GM18526 (cell line): ENCODE results near the gene ADAMTS3.

Experiments
- POLR2A ChIP-seq: IDR thresholded peaks from 3 replicates; pipeline ENCODE4 v1.6.1; 2011; ENCODE audit not compliant: insufficient read length; ENCODE audit errors: extremely low read depth

The ADAMTS3 gene

DNA sequence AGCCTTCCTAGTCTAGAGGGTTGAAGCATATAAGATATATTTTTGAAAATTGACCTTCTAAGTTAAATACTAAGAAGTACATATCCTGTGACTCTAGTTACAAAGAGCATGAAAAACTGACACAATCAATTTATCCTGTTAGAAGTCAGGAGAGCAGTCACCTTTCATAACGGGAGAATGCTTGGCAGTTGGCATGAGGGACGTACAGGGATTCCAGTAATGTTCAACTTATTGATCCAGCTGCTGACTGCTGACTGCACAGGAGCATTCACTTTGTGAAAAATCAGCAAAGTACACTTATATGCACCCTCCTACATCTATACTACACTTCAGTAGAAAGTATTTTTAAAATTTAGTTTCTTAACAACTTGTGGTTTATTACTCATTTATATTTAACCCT lies 4.2 kb downstream of the ADAMTS3 start:
- no peak for TF ChIP-seq POLR2A

DNA sequence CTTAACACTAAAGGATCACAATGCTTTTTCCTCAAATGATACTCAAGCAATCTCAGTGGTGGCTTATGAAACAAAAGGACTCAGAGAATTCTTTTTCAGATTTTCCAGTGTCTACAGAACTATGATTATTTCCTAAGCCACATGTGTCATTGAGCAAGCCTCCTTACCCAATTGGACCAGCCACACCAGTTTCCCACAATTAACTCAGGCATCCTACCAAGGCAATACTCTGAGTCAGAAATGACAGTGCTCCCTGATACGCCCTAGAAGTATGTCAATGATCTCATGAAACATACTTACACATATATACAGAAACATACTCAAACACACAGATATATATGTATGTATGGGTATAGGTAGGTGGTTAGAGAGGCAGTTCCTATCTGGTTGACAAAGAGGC lies 4.8 kb downstream of the ADAMTS3 start:
- no peak for TF ChIP-seq POLR2A

DNA sequence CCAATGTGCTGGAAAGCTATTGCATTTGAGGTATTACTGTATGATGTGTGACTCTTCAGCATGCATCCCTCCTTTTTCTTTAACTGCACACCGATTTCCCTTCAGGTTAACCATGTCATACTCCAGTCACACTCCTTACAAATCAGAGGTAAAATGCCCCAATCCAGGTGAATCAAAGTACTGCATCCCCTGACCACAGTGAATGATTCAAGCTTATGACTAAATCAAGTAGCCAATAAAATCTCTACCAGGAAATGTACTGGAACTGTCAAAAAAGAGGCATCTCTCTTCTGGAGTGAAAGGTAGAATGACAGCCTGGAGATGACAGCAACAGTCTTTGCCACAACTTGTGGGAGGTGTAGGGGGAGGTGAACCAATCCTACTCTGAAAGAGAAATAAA lies 10.4 kb downstream of the ADAMTS3 start:
- no peak for TF ChIP-seq POLR2A

DNA sequence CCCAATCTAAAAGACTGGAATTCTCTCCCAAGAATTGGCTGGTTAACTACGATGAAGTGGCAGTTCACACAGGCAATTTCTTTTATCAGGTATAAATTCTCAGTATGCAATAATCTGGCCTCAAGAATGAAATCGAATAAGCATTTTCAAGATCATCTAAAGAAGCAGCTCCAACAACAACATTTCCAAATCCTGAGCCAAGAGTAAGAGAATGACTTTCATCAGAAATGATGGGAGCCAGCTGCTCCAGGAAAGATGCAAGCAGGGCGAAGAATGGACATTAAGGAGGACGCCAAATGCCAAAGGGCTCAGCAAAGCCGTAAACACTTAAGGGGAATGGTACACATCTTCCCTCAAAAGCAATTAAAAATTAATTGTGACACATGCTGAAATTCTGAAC lies 12.0 kb downstream of the ADAMTS3 start:
- no peak for TF ChIP-seq POLR2A

DNA sequence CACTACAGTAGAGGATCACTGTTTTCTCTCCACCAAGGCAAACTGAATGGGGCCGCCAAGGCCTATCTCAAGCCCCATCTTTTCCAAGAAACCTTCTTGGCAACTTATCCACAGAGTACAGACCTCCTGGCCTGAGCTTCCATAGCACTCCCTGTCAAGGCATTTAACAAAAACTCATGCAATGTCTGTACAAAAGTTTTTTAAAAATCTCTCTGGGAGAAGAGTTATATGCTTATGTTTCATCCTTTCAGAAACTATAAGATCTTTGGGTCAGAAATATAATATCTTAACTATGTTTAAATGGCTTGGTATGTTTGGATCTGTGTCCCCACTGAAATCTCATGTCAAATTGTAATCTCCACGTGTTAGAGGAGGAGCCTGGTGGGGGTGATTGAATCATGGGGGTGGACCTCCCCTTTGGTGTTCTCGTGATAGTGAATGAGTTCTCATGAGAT lies 13.6 kb downstream of the ADAMTS3 start:
- TF ChIP-seq POLR2A = no peak

DNA sequence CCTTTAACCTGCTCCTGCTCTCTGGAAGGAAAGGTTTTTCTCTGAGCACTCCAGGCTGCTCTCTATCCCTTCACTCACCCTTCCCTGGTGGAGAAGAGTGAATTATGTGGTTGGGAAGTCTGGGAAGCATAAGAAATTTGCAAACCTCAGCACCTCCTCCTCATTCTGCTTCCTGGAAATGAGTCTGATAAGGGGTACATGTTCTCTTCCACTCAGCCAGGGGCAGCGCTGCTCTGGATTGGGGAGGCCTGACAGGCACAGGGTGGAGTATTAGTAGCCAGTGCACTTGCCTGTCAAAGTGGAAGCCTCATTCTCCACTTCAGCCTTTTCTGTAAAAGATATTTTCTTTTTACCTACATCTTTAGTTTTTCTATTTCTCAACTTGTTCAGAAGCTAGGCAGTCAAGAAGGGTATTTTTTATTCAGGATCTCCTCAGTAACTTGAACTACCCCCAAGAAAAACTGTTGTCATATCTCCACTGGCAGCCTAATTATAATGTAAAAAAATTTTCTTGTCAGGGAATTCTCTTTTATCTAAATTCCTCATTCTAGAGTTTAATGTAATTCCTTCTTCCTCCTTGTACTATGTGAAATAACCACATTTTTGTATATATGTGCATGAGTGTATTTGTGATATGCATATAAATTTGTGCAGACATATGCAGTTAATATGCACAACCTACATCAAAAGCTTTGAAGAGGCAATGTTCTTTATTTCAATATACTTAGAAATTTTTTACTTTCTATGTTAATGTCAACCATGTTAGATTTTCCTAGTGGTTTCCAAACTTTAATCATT lies 15.3 kb downstream of the ADAMTS3 start:
- TF ChIP-seq POLR2A = no peak

DNA sequence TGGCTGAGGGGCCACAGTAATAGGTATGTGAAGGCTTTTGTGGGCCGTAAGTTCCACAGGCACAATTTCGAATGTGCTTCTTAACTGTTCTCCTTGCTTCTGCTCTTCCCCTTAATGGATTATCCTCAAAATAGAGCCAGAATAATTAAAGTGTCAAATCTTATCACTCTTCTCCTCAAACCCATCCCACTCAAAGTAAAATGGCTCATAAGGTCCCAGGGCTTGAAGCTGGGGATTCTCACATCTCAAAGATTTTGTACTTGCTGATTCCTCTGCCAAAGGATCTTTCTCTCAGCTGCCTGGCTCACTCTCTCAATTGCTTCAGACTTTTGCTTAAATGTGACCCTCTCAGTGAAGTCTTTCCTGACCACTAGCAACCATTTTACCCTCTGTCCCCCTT lies 16.6 kb downstream of the ADAMTS3 start:
- no peak for TF ChIP-seq POLR2A

DNA sequence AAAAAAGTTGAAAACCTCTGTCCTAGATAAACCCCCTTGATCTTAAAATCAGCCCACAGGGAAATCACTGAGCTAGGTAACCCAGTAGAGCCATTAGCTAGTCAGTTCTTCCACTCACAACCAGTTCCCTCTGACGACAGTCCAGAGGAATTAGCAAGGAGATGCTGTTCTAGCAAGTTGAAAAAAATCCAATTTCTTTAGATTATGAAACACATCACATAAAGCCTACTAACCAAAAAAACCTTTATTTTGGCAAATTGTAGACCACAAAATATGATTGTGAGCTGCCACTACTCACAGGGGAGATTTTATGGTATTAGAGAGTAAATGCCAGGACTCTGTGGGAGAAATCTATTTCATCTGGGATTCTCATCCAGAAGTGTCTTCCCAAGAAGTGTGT lies 22.6 kb downstream of the ADAMTS3 start:
- no peak for TF ChIP-seq POLR2A

DNA sequence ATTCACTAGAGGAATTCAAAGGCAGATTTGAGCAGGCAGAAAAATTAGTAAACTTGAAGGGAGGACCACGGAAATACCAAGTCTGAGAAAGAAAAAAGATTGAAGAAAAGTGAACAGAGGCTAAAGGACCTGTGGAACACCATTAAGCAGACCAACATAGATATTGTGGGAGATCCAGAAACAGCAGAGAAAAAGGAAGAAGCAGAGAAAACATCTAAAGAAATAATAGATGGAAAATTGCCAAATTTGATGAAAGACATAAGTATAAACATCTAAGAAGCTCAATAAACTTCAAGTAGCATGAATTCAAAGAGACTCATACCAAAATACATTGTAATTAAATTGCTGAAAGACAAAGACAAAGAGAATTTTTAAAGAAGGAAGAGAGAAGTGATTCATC lies 31.0 kb downstream of the ADAMTS3 start:
- TF ChIP-seq POLR2A = no peak

DNA sequence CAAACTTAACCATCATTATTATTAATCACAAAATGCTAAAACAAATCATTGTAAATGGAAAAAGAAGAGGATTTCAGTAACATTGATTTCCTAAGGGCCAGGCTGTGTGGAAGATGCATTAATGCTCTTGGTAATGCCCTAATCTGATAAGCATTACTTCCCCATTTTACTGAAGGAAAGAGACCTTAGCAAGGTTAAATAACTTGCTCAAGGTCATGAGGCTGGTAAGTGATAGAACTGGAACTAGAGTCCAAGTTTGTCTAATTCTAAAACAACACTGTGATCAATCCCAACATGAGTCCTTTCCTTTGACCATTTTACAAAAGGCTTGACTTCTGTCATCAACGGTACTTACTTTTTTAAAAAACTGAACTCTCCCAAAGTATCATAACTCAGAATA lies 32.6 kb downstream of the ADAMTS3 start:
- no peak for TF ChIP-seq POLR2A

DNA sequence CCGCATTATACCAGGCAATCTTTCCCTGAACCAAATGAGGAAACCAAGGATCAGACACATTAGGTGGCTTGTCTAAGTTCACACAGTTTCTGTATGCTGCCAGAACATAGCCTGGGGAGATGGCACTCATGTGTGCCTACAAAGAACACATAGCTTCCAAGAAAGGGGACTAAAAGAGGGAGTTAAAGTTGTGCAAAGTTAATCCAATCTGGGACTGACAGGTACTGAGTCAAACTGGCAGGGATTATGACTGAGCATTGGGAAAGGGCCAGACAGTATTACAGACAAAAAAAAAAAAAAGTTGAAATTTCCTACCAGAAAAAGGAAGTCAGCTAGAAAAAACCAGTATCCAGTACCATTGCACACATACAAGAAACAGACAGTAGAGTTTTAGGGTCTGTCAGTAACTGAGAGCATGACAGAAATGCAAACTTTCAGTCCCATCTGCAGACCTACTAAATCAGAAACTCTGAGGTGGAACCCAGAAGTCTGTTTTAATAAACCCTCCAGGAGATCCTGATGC lies 37.2 kb downstream of the ADAMTS3 start:
- no peak for TF ChIP-seq POLR2A

DNA sequence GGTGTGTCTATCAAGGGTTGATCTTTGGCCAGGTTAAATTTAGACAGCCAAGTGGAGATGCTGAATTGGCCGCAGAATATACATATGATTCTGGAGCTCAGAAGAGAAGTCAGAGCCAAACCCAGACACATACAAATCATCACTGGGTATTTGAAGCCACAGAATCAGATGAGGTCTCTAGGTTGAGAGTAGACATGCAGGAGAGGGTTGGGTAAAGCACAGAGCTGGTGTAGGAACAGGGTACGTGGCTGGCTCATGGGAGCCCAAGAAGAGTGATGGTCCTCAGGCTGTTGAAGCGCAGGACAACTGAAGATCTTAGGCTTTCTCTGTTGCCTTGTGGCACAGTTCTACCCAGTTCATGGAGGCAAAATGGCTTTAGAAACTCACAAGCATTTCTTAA lies 37.7 kb downstream of the ADAMTS3 start:
- no peak for TF ChIP-seq POLR2A

DNA sequence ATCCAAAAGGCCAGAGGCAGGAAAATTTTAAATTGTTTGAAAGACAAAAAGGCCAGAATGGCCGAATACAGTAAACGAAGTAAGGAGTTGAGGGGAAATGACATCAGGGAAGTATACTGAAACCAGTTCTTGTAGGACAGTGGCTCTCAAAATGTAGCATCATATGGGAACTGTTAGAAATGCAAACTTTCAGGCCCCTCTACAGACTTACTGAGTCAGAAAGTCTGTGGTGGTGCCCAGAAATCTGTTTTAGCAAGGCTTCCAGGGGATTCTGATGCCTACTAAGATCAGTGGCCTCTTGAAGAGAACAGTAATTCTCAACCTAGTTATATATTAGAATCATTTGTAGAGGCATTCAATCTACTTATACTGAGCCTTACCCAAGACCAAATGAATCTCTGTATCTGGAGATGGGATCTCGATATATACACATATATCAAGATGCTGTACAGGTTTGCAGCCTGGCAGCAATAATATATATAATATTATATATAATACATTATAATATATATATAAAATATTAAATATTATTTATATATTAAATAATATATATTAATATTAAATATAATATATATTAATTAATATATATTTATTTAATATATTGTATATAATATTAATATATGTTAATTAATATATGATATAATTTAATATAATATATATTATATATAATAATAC lies 39.7 kb downstream of the ADAMTS3 start:
- TF ChIP-seq POLR2A = no peak

DNA sequence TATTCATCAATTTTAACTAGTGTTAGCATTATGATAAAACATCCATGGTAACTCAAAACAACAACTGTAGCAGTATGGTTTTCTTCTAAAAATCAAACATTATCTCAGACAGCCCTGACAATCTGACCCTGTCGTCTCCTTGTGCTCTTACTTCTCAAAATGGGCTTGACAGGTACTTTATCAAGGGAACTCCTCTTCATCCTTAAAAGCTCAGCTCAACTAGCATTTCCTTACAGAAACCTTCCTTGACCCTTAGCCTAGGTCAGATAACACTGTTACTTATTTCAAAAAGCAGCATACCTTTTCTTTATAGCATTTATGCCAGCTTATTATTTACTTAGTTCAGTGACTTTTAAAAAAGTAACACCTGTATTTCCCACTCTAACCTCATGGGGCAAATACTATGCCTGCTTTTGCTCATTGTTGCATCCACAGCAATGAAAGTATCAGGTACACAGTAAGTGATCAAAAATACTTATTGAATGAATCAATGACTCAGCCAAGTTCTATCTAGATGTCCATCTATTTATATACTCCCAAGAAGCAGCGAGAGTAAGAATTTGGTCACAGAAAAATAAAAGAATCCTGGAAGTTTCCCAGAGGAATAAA lies 41.9 kb downstream of the ADAMTS3 start:
- no peak for TF ChIP-seq POLR2A

DNA sequence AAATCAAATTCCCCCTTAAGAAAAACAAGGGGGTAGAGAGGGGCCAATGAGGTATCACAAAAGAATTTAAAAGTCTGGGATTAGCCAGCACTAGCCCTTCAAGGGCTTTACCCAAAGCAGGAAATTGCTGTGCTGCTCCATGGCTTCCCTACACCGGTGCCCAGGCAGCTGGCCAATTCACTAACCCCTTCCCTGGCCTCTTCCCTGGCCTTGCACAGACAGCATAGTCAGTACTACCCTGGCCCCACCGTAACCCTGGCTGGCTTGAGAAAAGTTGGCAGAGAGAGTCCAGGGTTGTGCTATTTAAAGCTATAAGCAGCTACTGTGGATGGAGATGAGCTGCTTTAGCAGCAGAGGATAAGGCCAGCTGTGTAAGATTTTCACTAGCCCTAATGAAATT lies 43.1 kb downstream of the ADAMTS3 start:
- no peak for TF ChIP-seq POLR2A

DNA sequence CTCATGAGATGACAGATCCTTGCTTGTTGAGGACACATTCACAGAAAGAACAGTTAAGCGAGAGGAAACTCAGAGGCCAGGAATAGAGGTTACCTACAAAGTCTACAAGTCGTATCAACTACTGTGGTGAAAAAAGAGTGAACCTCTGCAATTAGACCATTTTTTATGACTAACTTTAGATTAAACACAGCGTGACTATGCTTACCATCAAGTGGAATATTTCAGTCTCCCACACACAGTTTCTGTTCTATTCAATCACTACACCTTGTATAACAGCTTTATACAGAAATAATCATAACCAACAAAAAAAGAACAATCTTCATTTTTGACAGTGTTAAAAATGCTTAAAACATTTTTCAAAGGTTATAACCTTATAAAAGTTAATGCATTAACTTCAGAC lies 46.6 kb downstream of the ADAMTS3 start:
- TF ChIP-seq POLR2A = no peak

DNA sequence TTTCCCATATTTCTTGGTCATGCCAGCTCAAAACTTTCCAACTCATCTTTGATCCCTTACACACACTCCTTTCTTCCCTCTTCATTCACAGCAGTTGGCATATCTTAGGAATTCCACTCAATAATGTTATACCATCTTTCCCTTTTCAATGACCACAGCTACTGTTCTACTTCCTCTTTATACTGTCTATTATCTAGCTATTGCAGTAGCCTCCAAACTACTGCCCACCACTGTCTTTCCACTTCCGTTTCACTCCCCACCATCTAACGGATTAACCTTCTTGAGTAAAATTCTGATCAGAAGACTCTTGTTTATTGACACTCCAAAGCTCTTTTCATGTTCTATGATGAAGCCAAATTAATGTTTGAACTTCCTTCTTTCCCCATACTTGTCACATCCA lies 55.8 kb downstream of the ADAMTS3 start:
- no peak for TF ChIP-seq POLR2A
